Effector memory CD8-positive, alpha-beta T cell (primary cell): ENCODE data around the gene GRPEL1.
"Not testable (repeated sequence)": the region's sequence is repeated elsewhere in the genome, so short reads cannot be mapped to it uniquely, and the experiment has no call there.

Experiments
- ATAC-seq: fragments of 150-1000 bp; cut with Tn5 transposase; replicated peaks from 2 replicates; pipeline ENCODE4 v1.10.0; 2021; ENCODE audit warnings: mild to moderate bottlenecking, moderate library complexity
- DNase-seq, 3 experiments: peaks; one replicate each; pipeline ENCODE4 v3.0.0; 2021
- H3K27ac Mint-ChIP-seq, 2 donors: one replicate each; pipeline ENCODE4 v1.8.0; 2022; ENCODE audit warnings: mild to moderate bottlenecking in 2 of 2, mixed read lengths in 2 of 2, moderate library complexity in 2 of 2
- H3K27me3 Mint-ChIP-seq, 2 donors: one replicate each; pipeline ENCODE4 v1.8.0; 2022; ENCODE audit warnings: mixed read lengths in 2 of 2
- H3K36me3 Mint-ChIP-seq: one replicate; pipeline ENCODE4 v1.8.0; 2022; ENCODE audit warnings: mild to moderate bottlenecking, moderate library complexity, mixed read lengths; ENCODE audit not compliant: insufficient read depth
- H3K4me1 Mint-ChIP-seq, 2 donors: one replicate each; pipeline ENCODE4 v1.8.0; 2022; ENCODE audit warnings: low read depth in 2 of 2, mixed read lengths in 2 of 2
- H3K4me3 Mint-ChIP-seq, 2 donors: one replicate each; pipeline ENCODE4 v1.8.0; 2022; ENCODE audit warnings: mild to moderate bottlenecking in 2 of 2, mixed read lengths in 2 of 2, moderate library complexity in 2 of 2
- H3K9me3 Mint-ChIP-seq, 2 donors: one replicate each; pipeline ENCODE4 v1.8.0; 2022; ENCODE audit warnings: mixed read lengths in 2 of 2

The GRPEL1 gene

DNA sequence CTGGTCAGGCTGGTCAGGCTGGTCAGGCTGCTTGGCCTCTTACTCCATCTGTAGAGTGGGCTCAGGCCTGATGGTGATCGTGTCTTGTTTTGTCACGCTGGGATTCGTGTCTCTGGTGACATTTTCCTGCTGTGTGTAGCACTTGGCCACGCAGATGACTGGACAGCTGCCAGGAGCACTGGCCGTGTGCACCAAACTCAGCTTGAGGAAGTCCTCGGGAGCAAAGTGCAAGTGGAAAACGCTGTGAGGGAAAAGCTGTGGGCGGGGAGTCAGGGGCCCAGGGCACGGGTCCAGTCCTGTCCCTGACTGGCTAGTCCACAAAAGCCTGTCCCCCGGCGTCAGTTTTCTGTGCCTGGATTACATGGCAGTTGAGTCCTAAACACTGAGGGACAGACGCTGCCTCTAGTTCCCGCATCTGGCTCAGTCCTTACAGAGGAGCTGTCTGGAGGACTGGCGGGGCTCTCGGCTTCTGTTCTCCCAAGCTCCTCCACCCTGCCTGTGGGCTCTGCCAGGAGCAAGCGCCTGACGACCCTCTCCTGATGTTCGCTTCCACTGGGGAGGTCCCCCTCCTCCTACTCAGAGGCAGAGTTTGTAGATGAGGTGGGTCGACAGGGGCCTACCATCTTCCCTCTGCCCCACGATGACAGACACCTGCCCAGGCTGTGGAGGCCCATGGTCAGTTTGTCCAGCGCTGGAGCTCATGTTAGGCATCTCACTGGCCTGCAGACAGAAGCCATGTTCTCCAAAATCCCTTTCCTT lies 35.9 kb upstream of the GRPEL1 start:
- H3K27me3 Mint-ChIP-seq, result peaks cover 0 to 2% of the 10 kb centered on the region in 2 donors
- peak overlapping the region in 1 of 2 donors; percentile 75 for H3K27ac Mint-ChIP-seq
- no peaks in the 10 kb centered on the region for H3K9me3 Mint-ChIP-seq
- H3K36me3 Mint-ChIP-seq, result no peaks in the 10 kb centered on the region
- ATAC-seq, result peak; percentile 11
- peaks cover 8 to 14% of the 10 kb centered on the region in 2 donors for H3K4me1 Mint-ChIP-seq
- no peak for DNase-seq
- H3K4me3 Mint-ChIP-seq, result peak overlapping the region; percentile 84 to 88

DNA sequence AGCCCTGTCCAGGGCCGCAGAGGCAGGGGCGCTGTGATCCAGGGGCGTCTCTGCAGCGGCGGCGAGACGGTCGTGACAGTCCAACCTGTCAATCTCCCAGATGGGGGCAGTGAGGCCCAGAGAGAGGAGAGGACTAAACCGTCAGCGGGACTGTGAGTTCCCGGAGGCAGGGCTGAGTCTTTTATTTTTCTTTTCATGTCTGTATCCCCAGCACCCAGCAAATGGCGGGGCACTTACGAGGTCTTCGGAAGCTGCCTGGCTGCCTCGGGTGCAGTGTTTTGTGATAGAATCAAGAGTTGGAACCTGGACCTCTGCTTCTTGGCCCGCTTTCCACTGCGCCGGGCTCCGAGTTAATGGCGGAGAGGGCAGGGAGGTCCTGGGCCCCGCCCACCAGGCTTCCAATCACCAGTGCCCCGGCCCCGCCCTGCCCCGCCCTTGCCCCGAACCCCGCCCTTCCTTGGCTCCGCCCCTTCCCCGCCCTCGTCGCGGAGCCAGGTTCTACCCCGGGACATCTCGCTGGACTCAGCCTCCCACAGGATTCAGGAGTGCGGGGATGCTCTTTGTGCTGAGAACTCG lies 35.3 kb upstream of the GRPEL1 start:
- peak; percentile 64 to 67 (median 65) for DNase-seq
- Mint-ChIP-seq H3K27me3 (no peaks in the 10 kb centered on the region), H3K4me1 (peaks cover 8 to 14% of the 10 kb centered on the region in 2 donors), H3K27ac (peak overlapping the region; percentile 64 to 75), H3K9me3 (no peaks in the 10 kb centered on the region), H3K36me3 (no peaks in the 10 kb centered on the region), H3K4me3 (peak overlapping the region; percentile 84 to 88)
- peak; percentile 88 for ATAC-seq

DNA sequence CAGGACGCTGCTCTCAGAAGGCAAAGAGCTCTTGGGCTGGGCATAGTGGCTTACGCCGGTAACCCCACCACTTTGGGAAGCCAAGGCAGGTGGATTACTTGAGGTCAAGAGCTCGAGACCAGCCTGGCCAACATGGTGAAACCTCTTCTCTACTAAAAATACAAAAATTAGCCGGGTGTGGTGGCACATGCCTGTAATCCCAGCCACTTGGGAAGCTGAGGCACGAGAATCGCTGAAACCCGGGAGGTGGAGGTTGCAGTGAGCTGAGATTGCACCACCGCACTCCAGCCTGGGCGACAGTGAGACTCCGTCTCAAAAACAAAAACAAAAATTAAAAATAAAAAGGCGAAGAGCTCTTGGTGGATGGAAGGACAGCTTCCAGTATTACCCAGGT lies 34.6 kb upstream of the GRPEL1 start:
- DNase-seq, H3K9me3 Mint-ChIP-seq, H3K36me3 Mint-ChIP-seq, H3K27me3 Mint-ChIP-seq: not testable (repeated sequence)
- H3K4me3 Mint-ChIP-seq, result peak overlapping the region; percentile 84 to 88
- ATAC-seq, result peak; percentile 3
- peak overlapping the region; percentile 65 to 74 for H3K27ac Mint-ChIP-seq
- peaks cover 8 to 14% of the 10 kb centered on the region in 2 donors for H3K4me1 Mint-ChIP-seq

DNA sequence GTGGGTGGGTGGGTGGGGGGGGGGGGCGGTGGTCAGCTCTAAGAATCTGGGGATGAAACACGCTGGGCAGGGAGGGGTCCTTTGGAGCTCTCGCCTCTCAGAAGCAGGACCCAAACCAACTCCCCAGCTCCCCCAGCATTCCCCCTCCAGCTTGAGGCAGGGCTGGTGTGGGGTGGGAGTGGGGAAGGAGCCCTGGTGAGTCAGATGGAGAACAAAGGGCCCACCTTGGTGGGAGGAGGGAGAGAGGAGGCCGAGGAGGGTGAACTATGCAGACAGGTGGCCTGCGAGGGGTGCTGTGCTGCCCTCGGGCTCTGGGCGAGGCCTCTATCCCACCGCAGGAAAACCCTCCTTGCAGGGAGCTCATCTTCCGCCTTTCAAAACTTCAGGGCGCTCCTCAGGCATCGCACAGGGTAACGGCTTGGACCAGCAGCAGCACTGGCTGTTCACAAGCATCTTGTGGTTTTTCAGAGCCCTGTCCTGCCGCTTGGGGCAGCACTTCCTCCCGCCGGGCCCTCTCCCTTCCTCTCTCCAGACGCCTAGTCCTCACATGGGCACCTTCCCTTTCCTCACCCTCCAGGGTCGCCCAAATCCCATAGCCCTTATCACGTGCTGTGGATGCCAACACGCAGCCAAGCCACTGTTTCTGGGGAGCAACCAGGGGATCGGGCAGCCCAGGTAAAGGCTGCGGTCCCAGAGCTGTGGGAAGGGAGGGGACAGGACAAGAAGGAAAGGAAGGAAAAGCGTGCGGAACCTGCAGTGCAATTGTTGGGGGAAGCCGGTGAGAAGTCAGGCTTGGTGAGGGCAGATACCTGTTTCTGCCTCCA lies 34.0 kb upstream of the GRPEL1 start:
- DNase-seq (peak; percentile 31 to 39 (median 34)), ATAC-seq (peak; percentile 57)
- peaks cover 0 to 5% of the 10 kb centered on the region in 2 donors for H3K27me3 Mint-ChIP-seq
- peaks cover 8 to 14% of the 10 kb centered on the region in 2 donors for H3K4me1 Mint-ChIP-seq
- H3K36me3 Mint-ChIP-seq, result no peaks in the 10 kb centered on the region
- H3K9me3 Mint-ChIP-seq, result no peaks in the 10 kb centered on the region
- H3K4me3 Mint-ChIP-seq, result peak overlapping the region; percentile 84 to 88
- H3K27ac Mint-ChIP-seq, result peak overlapping the region; percentile 65 to 74

DNA sequence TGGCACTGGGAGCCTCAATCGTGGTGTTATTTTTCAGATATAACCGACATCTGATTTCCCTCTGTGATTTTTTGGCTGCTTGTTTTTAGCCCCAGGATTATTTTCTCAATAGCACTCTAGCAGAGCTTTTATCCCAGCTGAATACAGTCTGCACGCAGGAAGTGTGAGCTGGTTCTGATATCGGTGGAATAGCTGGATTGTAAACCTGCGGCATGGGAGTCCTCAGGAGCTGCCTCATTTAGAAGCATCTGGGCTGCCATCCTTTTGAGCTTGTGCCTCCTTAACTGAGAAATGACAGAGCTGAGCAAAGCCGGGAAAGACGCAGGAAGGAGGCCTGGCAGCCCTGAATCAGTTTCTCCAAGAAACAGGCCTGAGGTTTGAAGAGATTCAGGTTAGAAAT lies 28.4 kb upstream of the GRPEL1 start:
- Mint-ChIP-seq H3K4me1 (no peaks in the 10 kb centered on the region), H3K4me3 (no peak overlapping the region), H3K27me3 (peaks cover 20 to 49% of the 10 kb centered on the region in 2 donors), H3K9me3 (no peaks in the 10 kb centered on the region), H3K36me3 (no peaks in the 10 kb centered on the region), H3K27ac (no peak overlapping the region)
- DNase-seq (no peak), ATAC-seq (no peak)

DNA sequence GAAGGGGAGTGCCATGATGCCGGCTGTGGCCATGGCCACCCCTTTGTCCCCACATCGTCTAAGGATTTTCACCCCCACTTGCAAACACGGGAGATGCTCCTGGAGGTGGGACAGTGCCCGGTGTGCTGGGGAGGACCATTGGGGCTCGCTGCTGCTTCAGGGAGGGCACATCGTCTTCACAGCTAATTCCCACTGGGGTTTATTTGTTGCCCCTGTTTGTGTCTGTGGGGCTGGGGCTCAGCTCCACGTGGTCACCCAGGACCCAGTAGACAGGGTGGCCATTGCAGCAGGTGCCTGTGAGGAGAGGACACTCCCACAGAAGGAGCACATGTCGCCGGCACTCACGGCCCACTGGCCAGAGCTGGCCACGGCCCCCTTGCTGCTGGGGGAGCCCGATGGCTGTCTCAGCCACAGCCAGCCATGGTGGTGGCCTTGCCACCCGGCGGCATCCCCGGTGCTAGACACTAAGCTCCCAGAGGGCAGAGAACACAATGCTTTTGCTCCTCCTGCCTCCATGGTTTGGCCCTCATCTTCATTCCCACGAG lies 27.8 kb upstream of the GRPEL1 start:
- Mint-ChIP-seq H3K27me3 (peaks cover 20 to 54% of the 10 kb centered on the region in 2 donors), H3K4me1 (no peaks in the 10 kb centered on the region), H3K36me3 (no peaks in the 10 kb centered on the region), H3K9me3 (no peaks in the 10 kb centered on the region), H3K27ac (no peak overlapping the region), H3K4me3 (no peak overlapping the region)
- no peak for ATAC-seq
- no peak for DNase-seq

DNA sequence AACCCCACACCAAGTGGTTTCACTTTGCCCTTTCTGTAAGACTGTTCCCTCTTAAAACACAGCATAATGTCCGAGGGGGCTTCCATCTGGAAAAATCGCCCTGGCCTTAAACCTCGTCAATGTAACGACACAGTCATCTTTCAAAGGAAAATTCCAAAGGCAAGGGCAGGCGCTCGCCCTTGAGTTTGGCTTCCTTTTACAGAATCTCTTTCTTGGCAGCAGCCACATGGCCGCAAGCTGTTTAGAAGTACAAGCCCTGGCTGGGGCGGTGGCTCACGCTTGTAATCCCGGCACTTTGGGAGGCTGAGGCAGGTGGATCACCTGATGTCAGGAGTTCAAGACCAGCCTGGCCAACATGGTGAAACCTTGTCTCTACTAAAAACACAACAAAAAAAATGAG lies 27.1 kb upstream of the GRPEL1 start:
- Mint-ChIP-seq H3K27ac (no peak overlapping the region), H3K4me1 (no peaks in the 10 kb centered on the region), H3K36me3 (no peaks in the 10 kb centered on the region), H3K27me3 (peaks cover 23 to 58% of the 10 kb centered on the region in 2 donors), H3K9me3 (no peaks in the 10 kb centered on the region), H3K4me3 (no peak overlapping the region)
- DNase-seq, result no peak
- no peak for ATAC-seq

DNA sequence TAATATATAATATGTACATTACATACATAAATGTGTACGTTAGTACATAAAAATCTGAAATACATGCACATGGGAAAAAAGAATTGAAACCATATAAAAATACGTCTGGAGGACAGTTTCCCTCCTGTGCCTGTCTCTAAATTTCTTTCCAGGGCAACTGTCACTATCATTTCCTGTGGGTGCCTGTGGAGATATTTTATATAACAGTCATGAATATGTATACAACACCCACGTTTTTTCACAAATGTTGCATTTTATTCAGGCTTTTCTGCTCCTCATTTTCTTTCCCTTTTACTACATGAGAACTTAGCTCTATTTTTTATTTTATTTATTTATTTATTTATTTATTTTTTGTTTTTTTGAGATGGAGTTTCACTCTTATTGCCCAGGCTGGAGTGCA lies 24.2 kb upstream of the GRPEL1 start:
- Mint-ChIP-seq H3K27me3 (peaks cover 29 to 72% of the 10 kb centered on the region in 2 donors), H3K27ac (no peak overlapping the region), H3K4me3 (no peak overlapping the region), H3K9me3 (no peaks in the 10 kb centered on the region), H3K4me1 (no peaks in the 10 kb centered on the region), H3K36me3 (no peaks in the 10 kb centered on the region)
- ATAC-seq, result no peak
- no peak for DNase-seq

DNA sequence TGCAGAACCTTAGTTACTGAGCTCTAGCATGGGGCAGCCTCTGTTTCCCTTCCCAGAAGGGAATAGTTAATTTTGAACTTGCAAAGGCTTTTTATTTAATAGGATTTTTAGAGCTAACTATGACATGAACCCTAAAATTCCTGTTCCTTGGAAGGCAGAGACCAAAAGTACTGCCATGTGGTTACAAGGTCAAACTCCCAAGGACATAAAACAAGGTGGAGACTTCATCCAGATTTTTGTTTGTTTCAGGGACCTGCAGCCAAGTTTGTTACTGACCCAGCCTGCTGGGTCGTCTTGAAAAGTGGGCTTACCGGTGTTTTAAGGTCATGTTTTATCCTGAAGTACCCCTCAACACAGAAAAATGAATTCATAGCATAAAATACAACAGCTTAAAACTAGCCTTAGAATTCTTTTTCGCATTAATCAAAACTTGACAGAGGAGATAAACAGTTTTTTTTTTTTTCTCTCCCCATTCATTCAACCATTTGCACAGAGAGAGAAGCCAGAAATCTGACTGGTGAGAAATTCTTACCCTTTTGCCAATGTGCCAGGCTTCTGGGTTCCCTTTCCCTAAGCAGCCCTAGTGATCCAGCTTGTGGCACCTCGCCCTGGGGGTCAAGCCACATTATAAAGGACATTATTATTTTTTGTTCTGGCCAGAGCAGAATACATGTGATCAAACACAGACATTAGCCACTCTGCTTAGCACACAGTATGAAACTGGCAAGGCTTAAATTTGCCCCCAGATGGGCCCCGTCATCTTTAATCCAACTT lies 21.5 kb upstream of the GRPEL1 start:
- Mint-ChIP-seq H3K27ac (no peak overlapping the region), H3K36me3 (no peaks in the 10 kb centered on the region), H3K27me3 (peaks cover 36 to 62% of the 10 kb centered on the region in 2 donors), H3K4me1 (peaks cover 0 to under 1% of the 10 kb centered on the region in 2 donors), H3K9me3 (no peaks in the 10 kb centered on the region), H3K4me3 (no peak overlapping the region)
- ATAC-seq, result no peak
- no peak for DNase-seq

DNA sequence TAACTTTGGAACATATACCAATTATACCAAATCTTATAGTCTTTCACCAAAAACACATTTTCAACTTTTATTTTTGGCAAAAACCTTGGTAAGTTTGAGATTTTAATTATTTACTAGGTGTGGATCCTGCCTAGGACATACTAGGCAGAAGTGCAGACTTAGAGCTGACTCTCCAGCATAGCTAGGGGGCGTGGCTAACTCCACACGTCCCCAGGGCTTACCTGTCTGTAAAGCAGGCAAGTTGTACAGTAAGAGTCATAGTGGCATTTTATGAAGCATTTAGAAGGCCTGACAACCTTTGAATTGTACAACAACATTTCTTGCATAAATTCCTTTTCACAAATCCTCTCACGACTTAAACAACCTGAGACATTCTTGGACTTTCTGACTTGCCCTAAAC lies 19.2 kb upstream of the GRPEL1 start:
- Mint-ChIP-seq H3K36me3 (no peaks in the 10 kb centered on the region), H3K9me3 (no peaks in the 10 kb centered on the region), H3K27me3 (peaks cover 34 to 63% of the 10 kb centered on the region in 2 donors), H3K27ac (no peak overlapping the region), H3K4me3 (no peak overlapping the region), H3K4me1 (peaks cover 0 to 2% of the 10 kb centered on the region in 2 donors)
- ATAC-seq (no peak), DNase-seq (no peak)

DNA sequence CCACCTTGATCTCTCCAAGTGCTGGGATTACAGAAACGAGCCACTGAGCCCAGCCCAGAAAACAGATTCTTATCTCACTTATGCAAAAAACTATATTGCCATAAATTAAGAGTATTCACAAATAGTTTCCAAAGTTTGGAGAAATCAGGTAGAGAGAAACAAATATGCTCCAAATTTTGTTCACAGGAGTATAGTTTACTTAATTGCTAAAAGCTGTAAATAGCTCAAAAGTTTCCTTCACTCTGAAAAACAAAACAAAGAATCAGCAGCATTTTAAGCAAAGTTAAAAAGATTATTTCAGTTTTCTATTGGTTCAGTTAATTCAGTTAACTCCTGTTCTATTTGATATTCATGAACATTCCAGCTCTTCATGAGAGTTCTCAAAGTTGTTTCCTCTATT lies 18.5 kb upstream of the GRPEL1 start:
- Mint-ChIP-seq H3K27ac (no peak overlapping the region), H3K4me3 (no peak overlapping the region), H3K27me3 (peaks cover 34 to 60% of the 10 kb centered on the region in 2 donors), H3K4me1 (peaks cover 0 to 2% of the 10 kb centered on the region in 2 donors), H3K36me3 (no peaks in the 10 kb centered on the region), H3K9me3 (no peaks in the 10 kb centered on the region)
- DNase-seq (no peak), ATAC-seq (no peak)

DNA sequence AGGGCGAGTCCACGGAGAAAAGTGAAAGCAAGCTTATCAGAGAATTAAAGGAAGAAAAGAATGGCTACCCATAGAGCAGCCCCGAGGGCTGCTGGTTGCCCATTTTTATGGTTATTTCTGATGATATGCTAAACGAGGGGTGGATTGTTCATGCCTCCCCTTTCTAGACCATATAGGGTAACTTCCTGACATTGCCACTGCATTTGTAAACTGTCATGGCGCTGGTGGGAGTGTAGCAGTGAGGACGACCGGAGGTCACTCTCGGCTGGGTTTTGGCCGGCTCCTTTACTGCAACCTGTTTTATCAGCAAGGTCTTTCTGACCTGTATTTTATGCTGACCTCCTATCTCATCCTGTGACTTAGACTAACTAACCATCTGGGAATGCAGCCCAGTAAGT lies 16.7 kb upstream of the GRPEL1 start:
- not testable (repeated sequence) for ATAC-seq, H3K4me3 Mint-ChIP-seq, H3K27ac Mint-ChIP-seq, H3K4me1 Mint-ChIP-seq, DNase-seq, H3K36me3 Mint-ChIP-seq, H3K9me3 Mint-ChIP-seq
- H3K27me3 Mint-ChIP-seq, result peaks cover 39 to 60% of the 10 kb centered on the region in 2 donors
